Measurements from ENCODE around the gene PLEKHB2. TPM values are rescaled to one million over a fixed set of nuclear protein-coding genes. Genes with fewer than 3 reads are reported as not detected.

The PLEKHB2 gene
- total and polyA plus RNA-seq, 10 of the 15 experiments (the other 5 are each of a cell fraction or from before 2014, with no cell fraction given), result 12.3 to 55.6 (median 26.2) TPM

DNA sequence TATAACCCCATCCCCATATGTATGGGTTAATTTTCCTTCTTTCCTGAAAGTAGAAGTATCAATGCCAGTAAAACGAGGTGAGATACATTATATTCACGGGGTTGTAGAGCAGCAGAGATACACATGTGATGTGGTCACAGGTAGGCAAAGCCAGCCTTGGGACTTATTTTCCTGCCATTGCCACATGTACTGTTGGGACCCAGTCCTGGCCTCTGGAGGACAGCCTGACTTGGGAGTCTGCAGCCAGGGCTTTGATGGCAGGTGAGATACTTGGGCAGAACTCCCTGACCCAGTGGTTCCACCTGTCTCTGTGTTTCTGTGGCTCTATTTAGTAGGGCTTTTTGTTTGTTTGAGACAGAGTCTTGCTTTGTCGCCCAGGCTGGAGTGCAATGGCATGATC, 18.1 kb downstream of the PLEKHB2 start:
- no peaks in the 10 kb centered on the region for H3K9me3 ChIP-seq (replicated peaks; ENCODE audit: control insufficient read depth, insufficient read depth, low read length)
- H3K27ac ChIP-seq (ENCODE audit: control insufficient read depth, insufficient read depth), result no peak overlapping the region
- RAD21 ChIA-PET (ENCODE audit: unreplicated experiment), result no interaction called here
- no peaks in the 10 kb centered on the region for H3K27me3 ChIP-seq (replicated peaks in 1 of 2; ENCODE audit: control insufficient read depth in 2 of 2, insufficient read depth in 2 of 2, low read length in 1 of 2)
- POLR2A ChIA-PET, result no interaction called here
- no peak overlapping the region for H3K4me3 ChIP-seq
- peaks cover 5% of the 10 kb centered on the region for H3K79me2 ChIP-seq (ENCODE audit: control insufficient read depth, insufficient read depth, low read length)
- TF ChIP-seq MEF2B (IDR thresholded peaks at IDR 0.05; ENCODE audit: partially characterized antibody, poor library complexity, severe bottlenecking), result no peak
- TF ChIP-seq, protein P1, sequence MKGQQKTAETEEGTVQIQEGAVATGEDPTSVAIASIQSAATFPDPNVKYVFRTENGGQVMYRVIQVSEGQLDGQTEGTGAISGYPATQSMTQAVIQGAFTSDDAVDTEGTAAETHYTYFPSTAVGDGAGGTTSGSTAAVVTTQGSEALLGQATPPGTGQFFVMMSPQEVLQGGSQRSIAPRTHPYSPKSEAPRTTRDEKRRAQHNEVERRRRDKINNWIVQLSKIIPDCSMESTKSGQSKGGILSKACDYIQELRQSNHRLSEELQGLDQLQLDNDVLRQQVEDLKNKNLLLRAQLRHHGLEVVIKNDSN (IDR thresholded peaks at IDR 0.05; ENCODE audit: borderline replicate concordance, extremely low read length, insufficient read depth, low read depth, low read length), result no peak
- TF ChIP-seq ZNF24 (IDR thresholded peaks at IDR 0.05), result no peak
- TF ChIP-seq IRF3 (IDR thresholded peaks at IDR 0.05), result no peak
- TF ChIP-seq ZSCAN29 (IDR thresholded peaks at IDR 0.05), result no peak
- TF ChIP-seq NBN (IDR thresholded peaks at IDR 0.05), result no peak
- no peak for TF ChIP-seq KDM1A (IDR thresholded peaks at IDR 0.05; ENCODE audit: borderline replicate concordance)
- no peak for TF ChIP-seq MLLT1 (IDR thresholded peaks at IDR 0.05)
- no peak for TF ChIP-seq HDAC2 (IDR thresholded peaks at IDR 0.05)
- TF ChIP-seq CBX3 (IDR thresholded peaks at IDR 0.05; ENCODE audit: borderline replicate concordance, low read depth), result no peak
- TF ChIP-seq EP300 (IDR thresholded peaks at IDR 0.05; ENCODE audit: borderline replicate concordance in 1 of 2, control insufficient read depth in 1 of 2, low read depth in 2 of 2, low read length in 2 of 2), result no peak
- TF ChIP-seq BACH1 (IDR thresholded peaks at IDR 0.05; ENCODE audit: borderline replicate concordance), result no peak
- TF ChIP-seq ZZZ3 (IDR thresholded peaks at IDR 0.05; ENCODE audit: control insufficient read depth, insufficient read length, low read depth), result no peak
- TF ChIP-seq, protein P2, sequence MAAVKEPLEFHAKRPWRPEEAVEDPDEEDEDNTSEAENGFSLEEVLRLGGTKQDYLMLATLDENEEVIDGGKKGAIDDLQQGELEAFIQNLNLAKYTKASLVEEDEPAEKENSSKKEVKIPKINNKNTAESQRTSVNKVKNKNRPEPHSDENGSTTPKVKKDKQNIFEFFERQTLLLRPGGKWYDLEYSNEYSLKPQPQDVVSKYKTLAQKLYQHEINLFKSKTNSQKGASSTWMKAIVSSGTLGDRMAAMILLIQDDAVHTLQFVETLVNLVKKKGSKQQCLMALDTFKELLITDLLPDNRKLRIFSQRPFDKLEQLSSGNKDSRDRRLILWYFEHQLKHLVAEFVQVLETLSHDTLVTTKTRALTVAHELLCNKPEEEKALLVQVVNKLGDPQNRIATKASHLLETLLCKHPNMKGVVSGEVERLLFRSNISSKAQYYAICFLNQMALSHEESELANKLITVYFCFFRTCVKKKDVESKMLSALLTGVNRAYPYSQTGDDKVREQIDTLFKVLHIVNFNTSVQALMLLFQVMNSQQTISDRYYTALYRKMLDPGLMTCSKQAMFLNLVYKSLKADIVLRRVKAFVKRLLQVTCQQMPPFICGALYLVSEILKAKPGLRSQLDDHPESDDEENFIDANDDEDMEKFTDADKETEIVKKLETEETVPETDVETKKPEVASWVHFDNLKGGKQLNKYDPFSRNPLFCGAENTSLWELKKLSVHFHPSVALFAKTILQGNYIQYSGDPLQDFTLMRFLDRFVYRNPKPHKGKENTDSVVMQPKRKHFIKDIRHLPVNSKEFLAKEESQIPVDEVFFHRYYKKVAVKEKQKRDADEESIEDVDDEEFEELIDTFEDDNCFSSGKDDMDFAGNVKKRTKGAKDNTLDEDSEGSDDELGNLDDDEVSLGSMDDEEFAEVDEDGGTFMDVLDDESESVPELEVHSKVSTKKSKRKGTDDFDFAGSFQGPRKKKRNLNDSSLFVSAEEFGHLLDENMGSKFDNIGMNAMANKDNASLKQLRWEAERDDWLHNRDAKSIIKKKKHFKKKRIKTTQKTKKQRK (IDR thresholded peaks at IDR 0.05; ENCODE audit: low read depth, low read length), result no peak
- no peak for TF ChIP-seq EZH2 (IDR thresholded peaks at IDR 0.05; ENCODE audit: borderline replicate concordance, control insufficient read depth, low read depth, low read length)
- TF ChIP-seq E2F4 (IDR thresholded peaks at IDR 0.05; ENCODE audit: low read depth, low read length), result no peak
- no peak overlapping the region for H3K4me2 ChIP-seq (ENCODE audit: control insufficient read depth, insufficient read depth)
- FAIRE-seq, result no peak
- H3K36me3 ChIP-seq (ENCODE audit: control insufficient read depth in 2 of 2, insufficient read depth in 2 of 2, low read length in 1 of 2), result peaks cover 18 to 23% of the 10 kb centered on the region in 2 experiments
- H2AFZ ChIP-seq (ENCODE audit: control insufficient read depth, low read depth, low read length), result no peak overlapping the region
- in situ Hi-C loops (cut with MboI), result no loop called here
- no peaks in the 10 kb centered on the region for H4K20me1 ChIP-seq (ENCODE audit: control insufficient read depth, insufficient read depth)
- CTCF ChIA-PET, result no interaction called here
- no peaks in the 10 kb centered on the region for H3K4me1 ChIP-seq (ENCODE audit: control insufficient read depth, insufficient read depth, low read length)
- no peak for ATAC-seq
- no TSS peak for BruUV-seq (replicated peaks)
- no peak overlapping the region for H3K9ac ChIP-seq (ENCODE audit: control insufficient read depth, insufficient read depth, low read length)
- WGBS (ENCODE audit: insufficient coverage, insufficient replicate concordance, low lambda C conversion rate, missing lambda C conversion rate), result 92% methylated on average over 3 of the region's 3 CpGs
- intact Hi-C loops (cut with micrococcal nuclease; ENCODE audit: unreplicated experiment), result no loop called here
- SMC1A ChIA-PET (ENCODE audit: uncharacterized antibody, unreplicated experiment), result no interaction called here
- no peak for DNase-seq (ENCODE audit: low read depth, low spot score)

Data from GM12878 (cell line).